GM21717 (cell line): Measurements from ENCODE around the gene TRNT1.

Experiments used
- ATAC-seq: cut with Tn5 transposase; IDR thresholded peaks from one replicate; pipeline ENCODE4 v1.9.1; 2021; ENCODE audit warnings: mild to moderate bottlenecking, moderate library complexity; ENCODE audit not compliant: unreplicated experiment

The TRNT1 gene

GRCh38 chr3:3110749-3111361 is 15.9 kb upstream of the TRNT1 start:
- no peak for ATAC-seq

GRCh38 chr3:3113042-3113709 is 13.6 kb upstream of the TRNT1 start:
- no peak for ATAC-seq

DNA sequence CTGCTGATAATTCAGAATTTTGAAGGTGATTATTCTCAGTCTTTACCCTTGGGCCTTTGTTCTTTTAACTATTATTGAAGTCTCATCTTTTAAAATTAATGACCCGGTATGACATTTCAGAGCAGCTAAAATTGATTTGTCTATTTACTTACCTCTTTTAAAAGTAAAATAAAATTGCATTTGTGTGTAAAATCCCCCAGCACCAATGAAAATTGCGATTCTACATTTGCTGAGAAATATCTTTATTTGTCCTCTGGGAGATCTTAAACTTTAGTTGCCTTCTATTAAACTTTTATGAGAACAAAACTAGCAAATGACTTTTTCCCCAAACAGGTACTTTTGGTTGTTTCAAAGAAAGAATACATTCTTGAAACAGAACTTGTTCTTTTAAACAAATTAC is 9.1 kb upstream of the TRNT1 start:
- ATAC-seq: no peak

GRCh38 chr3:3119393-3119851 is 7.3 kb upstream of the TRNT1 start:
- ATAC-seq: no peak

DNA sequence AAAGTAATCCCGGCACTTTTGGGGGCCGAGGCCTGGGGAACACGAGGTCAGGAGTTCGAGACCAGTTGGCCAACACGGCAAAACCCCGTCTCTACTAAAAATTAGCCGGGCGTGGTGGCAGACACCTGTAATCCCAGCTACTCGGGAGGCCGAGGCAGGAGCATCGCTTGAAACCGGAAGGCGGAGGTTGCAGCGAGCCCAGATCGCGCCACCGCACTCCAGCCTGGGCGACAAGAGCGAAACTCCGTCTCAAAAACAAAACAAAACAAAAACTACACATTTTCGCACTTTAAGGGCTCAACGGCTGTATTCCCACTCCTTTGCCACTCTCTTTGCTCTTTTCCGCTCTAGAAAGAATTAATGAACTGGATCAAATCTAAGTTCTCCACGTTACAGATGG is 763 bp upstream of the TRNT1 start:
- ATAC-seq: no peak

DNA sequence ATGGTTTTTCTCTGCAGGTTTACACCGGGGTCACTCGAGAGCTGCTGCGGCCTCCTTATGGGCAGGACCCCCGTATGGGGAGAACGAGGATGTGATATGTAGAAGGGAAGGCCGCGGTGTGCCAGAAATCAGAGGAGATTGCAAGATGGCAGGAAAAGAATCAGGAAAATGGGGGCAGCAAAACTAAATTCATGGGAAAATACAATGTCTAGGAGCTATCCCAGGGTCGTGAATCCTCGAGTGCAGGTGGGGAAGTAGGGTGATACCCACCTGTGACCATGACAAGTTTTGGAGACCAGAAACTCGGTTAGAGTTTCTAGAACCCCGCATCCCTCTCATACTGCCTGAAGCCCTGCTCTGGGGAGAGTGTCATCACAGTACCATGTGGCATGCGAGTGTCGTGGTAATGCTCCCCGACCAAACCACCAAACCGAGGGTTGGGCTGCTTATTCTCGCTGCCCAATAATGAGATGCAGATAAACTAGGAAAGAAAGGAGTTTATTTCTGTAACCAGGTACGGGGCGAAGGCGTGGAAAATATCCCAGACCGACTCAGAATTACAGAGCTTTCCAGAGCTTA is 781 bp downstream of the TRNT1 start:
- peak; percentile 30 for ATAC-seq

DNA sequence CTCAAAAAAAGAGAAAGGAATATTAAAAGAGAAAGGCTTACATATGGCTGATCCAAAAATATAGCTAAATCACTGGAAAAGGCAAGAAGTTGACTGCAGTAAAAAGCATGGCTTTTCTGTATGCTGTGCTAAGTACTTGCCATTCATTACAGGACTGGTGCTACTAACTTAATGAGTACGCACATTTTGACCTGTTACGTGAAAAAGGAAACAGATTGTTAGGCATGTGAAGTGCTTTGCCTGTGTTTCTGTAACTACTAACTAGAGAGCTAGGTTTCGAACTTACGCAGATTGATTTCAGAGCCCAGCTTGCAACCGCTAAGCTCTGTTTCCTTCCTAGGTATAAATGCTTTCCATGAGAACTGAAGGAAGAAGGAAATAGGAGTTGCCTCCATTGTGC is 2.8 kb downstream of the TRNT1 start:
- no peak for ATAC-seq

DNA sequence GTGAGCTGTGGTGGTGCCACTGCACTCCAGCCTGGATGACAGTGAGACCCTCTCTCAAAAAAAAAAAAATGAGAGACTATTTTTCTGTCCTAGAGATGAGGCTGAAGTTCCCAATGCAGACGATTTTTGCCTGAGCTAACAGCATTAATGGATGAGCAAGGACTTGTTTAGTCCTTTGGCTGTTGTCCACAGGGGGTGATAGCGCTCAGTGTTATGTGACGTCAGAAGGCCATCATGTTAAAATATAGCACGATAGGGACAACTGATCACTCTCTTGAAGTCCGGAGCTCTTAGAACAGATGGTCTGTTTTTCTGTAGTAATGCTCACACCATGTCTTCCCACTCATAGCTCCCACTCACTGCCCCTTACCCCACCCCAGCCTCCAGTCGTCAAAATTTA is 6.8 kb downstream of the TRNT1 start:
- no peak for ATAC-seq

DNA sequence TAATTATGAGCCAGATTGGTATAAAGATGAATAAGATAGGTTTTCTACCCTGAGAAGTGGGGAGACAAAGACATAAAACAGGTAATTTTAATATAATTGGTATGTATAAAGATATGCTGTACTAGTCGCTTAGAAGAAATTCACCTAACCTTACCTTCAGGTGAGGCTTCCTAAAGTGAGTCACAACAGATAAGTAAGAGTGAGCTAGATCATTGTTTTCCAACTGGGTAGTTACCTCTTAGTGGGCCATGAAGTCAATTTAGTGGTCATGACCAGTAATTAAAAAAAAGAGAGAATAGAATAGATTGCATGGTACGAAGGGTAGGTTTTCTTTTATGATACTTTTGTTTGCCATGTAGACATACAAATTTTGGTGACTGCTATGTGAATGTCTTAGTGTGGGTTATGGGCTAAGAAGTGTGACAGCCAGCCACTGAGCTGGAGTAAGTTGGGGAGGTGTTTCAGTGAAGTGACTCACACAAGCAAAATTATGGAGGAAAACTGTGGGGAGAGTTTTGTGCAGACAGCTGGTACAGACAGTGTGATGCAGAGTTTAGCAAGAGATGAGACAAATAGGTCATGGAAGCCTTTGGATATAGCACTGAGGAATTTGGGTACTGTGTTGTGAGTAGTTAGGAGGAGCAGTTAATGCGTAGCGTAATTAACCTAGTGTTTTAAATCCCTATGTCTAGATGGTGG is 8.2 kb downstream of the TRNT1 start:
- ATAC-seq: no peak

DNA sequence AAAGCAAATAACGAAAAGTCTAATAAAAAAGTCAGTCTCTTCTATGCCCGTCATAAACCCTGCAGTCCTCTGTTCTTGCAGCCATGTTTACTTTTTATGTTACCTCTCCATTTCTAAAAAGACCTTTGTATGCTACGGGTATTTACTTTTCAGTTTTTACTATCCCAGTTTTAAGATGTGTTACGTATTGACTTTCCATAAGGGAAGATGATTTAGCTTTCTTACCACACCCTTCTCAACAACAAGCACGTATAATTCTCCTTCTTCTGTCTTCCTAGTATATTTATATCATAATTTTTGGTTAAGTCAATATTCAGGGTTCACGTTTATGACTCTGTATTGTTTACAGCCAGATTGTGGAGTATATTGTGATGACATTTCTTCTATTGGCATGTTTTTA is 10.8 kb downstream of the TRNT1 start:
- ATAC-seq: no peak

GRCh38 chr3:3141939-3142338 is 15.2 kb downstream of the TRNT1 start:
- ATAC-seq: no peak

- no peak for ATAC-seq
Measured at GRCh38 chr3:3145831-3146230, 19.1 kb downstream of the TRNT1 start.

DNA sequence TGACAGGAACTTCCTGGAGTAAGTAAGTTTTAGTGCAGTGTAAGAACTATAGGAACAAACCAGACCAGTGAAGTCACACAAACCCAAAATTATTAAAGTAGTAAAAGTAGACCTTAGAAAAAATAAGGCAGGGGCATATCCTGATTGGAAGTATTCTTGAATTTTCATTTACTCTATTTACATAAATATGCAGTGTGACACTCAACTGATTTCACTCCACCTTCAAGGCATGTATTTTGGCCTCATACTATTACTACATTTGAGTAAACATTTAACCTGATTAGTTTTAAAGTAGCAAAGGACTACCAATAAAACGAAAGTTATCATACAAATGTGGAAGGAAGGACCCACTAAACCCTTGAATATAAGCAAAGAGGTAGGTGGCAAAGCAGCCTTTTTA is 22.8 kb downstream of the TRNT1 start:
- no peak for ATAC-seq

- no peak for ATAC-seq
Measured at GRCh38 chr3:3151513-3151912, 24.8 kb downstream of the TRNT1 start.

GRCh38 chr3:3154879-3155610 is 28.3 kb downstream of the TRNT1 start:
- ATAC-seq: no peak

DNA sequence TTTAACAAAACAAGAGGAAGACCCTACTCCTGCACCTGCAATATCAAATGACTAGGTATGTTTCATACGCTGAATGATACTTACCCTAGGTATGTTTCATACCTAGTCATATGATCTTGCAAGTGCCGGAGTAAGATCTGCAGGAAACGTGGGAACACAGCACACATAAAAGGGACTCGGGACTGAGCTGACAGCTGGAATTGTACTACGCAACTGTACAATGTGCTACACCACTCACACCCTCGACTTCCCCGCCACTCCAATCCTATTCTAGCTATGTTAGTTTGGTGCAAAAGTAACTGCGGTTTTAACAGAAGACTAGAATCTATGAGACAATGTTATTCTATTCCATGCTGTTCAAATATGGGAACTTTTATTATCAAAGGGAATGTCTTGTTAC is 30.7 kb downstream of the TRNT1 start:
- ATAC-seq: no peak

DNA sequence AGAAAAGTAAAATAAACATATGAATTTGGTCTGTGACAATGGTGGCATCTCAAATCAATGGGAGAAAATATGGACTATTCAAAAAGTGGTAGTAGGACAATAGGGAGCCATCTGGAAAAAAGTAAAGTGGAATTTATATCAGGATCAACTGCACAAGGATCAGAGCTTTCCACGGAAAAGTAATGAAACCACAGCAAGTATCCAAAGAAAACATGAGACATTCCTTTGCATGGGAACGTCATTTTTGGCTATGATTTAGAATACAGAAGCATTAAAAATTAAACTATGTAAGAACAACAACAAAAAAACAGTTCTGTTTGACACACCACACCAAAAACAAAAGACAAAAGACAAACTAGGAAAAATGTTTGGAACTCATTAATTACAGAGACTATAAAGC is 34.1 kb downstream of the TRNT1 start:
- ATAC-seq: no peak

- ATAC-seq: no peak
Measured at GRCh38 chr3:3165241-3165640, 38.5 kb downstream of the TRNT1 start.

GRCh38 chr3:3165650-3166049 is 38.9 kb downstream of the TRNT1 start:
- ATAC-seq: no peak

GRCh38 chr3:3170998-3171397 is 44.3 kb downstream of the TRNT1 start:
- ATAC-seq: no peak

GRCh38 chr3:3172627-3173026 is 45.9 kb downstream of the TRNT1 start:
- ATAC-seq: no peak
